GM20431 (cell line): ENCODE measurements around the gene RNF152.

Source experiments
- in situ Hi-C: fragments of 300-500 bp; cut with MseI, MboI; formaldehyde crosslinking; loops from one replicate; pipeline ENCODE4 v1.15.0; 2020; ENCODE audit warnings: low sequenced_read_pairs; ENCODE audit not compliant: unreplicated experiment

The RNF152 gene

GRCh38 chr18:61856678-61857077 lies 36.1 kb downstream of the RNF152 start:
- in situ Hi-C loops = no loop called here

- in situ Hi-C loops = no loop called here
Measured at GRCh38 chr18:61855449-61856378, 37.1 kb downstream of the RNF152 start.

- in situ Hi-C loops = no loop called here
Measured at GRCh38 chr18:61854578-61855448, 38.0 kb downstream of the RNF152 start.

GRCh38 chr18:61853855-61854254 lies 39.0 kb downstream of the RNF152 start:
- in situ Hi-C loops = no loop called here

DNA sequence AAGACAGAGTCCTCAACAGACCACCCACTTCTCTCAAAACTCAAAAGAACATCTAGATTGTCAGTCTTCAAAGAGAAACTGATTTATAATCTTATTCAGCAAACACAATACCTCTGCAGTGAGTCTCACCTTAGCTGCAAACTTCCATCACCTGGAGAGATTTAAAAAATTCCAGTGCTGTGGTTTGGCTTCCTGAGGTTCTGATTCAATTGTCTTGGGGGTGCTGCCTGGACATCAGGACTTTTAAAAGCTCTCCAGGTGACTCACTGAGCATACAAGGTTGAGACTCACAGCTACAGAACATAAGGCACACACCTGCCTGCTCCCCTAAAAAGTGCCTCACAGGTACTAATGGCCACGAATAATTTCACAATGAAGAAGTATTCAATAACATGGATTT lies 40.3 kb downstream of the RNF152 start:
- in situ Hi-C loops = no loop called here

GRCh38 chr18:61851940-61852451 lies 40.8 kb downstream of the RNF152 start:
- in situ Hi-C loops = no loop called here

GRCh38 chr18:61851279-61851678 lies 41.5 kb downstream of the RNF152 start:
- in situ Hi-C loops = no loop called here

GRCh38 chr18:61850756-61851155 lies 42.1 kb downstream of the RNF152 start:
- in situ Hi-C loops = no loop called here

GRCh38 chr18:61847164-61847791 lies 45.5 kb downstream of the RNF152 start:
- in situ Hi-C loops = no loop called here

DNA sequence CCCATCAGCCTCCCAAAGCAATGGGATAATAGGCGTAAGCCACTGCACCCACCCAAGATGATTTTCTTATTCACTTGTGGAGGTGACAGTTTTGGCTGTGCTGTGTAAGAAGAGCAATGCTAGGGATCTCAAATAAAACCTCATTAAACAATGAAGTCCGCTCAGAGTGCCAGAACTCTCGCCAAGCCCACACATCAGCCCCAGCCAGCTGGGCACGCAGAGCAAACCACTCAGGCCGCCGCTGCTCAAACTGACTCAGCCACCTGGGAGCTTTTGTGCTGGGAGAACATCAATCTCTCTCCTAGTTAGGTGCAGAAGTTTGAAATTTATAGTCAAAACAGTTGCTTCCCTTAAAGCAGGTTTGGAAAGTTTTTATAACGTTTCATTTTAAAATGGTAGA lies 47.6 kb downstream of the RNF152 start:
- in situ Hi-C loops = no loop called here

GRCh38 chr18:61844726-61845125 lies 48.1 kb downstream of the RNF152 start:
- in situ Hi-C loops = no loop called here

- in situ Hi-C loops = no loop called here
Measured at GRCh38 chr18:61842146-61842545, 50.7 kb downstream of the RNF152 start.

- in situ Hi-C loops = no loop called here
Measured at GRCh38 chr18:61841706-61842105, 51.1 kb downstream of the RNF152 start.

GRCh38 chr18:61840324-61840723 lies 52.5 kb downstream of the RNF152 start:
- in situ Hi-C loops = no loop called here

GRCh38 chr18:61838521-61838920 lies 54.3 kb downstream of the RNF152 start:
- in situ Hi-C loops = no loop called here

DNA sequence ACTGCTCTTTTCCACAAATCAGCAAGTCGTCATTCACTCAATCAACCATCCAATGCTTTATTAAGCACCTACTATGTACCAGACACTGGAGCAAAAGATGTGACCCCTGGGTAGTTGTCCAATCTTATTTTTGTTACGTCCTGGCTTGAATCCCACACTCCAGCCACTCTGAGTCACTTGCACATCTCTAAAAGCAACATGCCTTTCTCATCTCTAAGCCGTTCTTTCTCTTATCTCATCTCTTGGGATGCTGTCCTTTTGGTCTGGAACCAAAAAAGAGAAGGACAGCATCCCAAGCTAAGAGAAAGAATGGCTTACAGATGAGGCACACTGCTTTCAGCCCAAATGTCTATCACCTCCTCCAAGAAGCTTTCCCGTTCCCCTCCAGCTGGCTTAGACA lies 58.8 kb downstream of the RNF152 start:
- in situ Hi-C loops = no loop called here

GRCh38 chr18:61833387-61833786 lies 59.4 kb downstream of the RNF152 start:
- in situ Hi-C loops = no loop called here

- in situ Hi-C loops = no loop called here
Measured at GRCh38 chr18:61832858-61833257, 59.9 kb downstream of the RNF152 start.

DNA sequence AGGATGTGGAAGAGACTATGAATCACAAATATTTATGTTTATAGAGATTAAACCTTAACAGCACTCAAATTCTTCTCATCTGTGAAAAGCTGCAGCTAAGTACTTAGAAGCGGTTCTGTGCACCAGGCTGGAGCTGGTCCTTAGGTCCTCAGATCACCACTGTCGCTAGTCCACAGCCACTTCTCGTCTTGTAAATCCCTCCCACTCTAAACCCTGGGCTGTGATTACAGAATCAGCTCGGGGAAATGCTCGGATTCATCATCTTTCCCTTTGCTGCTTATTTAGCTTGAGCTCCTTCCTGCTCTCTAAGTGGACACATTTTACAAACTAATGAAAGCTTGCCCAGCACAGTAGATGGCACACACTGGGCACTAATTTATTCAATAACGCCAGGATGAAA lies 61.7 kb downstream of the RNF152 start:
- in situ Hi-C loops = no loop called here

- in situ Hi-C loops = no loop called here
Measured at GRCh38 chr18:61829108-61829507, 63.7 kb downstream of the RNF152 start.
